Left renal cortex interstitium (tissue), 4 donors: ENCODE results near the gene BRIP1. TPM values are rescaled to one million over a fixed set of nuclear protein-coding genes. Genes with fewer than 3 reads are reported as not detected.

Experiments
- DNase-seq, 4 donors: peaks; one replicate each; pipeline ENCODE4 v3.0.0-alpha.2; 2013; ENCODE audit warnings: low read depth in 4 of 4, low spot score in 2 of 4, missing footprints in 1 of 4
- polyA plus RNA-seq, 4 donors: library from polyadenylated mRNA; unstranded; fragments of 120-200 nt; gene quantifications; one replicate each; pipeline ENCODE4 v1.2.1, GENCODE V29; 2013; ENCODE audit not compliant: insufficient read length in 4 of 4

The BRIP1 gene
- polyA plus RNA-seq, 4 donors, result 8.4 to 11.8 (median 11.0) TPM

DNA sequence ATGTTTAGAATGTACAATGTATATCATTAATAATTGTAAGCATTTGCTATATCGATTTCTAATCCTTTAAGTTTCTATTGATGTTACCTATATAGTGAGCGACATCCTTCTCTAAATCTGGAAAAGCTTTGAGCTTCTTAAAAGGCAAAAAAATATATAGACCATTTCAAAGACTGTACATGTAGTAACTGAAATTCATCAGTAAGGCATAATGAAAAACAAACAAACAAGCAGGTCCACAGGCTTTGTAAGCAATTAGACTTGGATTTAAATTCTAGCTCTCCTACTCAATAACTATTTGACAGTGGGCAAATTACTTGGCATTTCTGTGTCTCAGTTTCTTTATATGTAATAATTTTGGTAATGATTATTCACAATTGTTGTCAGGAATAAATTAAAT, 220.6 kb downstream of the BRIP1 start:
- no peak for DNase-seq

DNA sequence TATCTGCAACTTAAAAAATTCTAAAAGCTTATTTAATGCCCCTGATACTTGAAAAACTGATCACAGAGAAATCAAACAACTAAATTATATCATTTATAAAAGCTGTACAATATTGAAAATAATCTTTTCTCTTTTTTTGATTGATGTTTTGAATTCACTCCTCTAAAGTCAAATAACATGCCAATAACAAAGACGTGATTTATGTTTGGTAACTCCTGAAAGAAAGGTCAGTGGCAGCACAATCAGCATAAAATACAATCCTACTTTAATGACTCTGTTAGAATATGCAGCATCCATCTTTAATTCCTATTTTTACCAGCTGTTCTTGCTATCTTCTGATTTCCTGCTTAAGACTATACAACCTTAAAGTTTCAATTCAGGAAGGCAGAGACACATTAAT, 221.6 kb downstream of the BRIP1 start:
- DNase-seq, result no peak

DNA sequence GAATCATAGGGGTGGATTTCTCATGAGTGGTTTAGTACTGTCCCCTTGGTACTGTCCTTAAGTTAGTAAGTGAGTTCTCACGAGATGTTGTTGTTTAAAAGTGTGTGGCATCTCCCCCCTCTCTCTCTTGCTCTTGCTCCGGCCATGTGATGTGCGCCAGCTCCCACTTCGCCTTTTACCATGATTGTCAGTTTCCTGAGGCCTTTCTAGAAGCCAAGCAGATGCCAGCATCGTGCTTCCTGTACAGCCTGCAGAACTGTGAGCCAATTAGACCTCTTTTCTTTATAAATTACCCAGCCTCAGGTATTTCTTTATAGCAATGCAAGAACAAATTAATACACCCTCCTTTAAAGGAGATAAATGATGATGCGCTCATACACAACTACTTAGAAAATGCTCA, 222.2 kb downstream of the BRIP1 start:
- no peak for DNase-seq

DNA sequence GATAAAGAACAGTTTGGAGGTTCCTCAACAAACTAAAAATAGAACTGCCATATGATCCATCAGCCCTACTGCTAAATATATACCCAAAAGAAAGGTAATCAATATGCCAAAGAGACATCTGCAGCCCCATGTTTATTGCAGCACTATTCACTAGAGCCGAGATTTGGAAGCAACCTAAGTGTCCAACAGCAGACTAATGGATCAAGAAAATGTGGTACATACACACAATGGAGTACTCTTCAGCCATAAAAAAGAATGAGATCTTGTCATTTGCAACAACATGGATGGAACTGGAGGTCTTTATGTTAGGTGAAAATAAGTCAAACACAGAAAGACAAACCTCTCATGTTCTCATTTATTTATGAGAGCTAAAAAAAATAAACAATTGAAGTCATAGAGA, 223.5 kb downstream of the BRIP1 start:
- no peak for DNase-seq

DNA sequence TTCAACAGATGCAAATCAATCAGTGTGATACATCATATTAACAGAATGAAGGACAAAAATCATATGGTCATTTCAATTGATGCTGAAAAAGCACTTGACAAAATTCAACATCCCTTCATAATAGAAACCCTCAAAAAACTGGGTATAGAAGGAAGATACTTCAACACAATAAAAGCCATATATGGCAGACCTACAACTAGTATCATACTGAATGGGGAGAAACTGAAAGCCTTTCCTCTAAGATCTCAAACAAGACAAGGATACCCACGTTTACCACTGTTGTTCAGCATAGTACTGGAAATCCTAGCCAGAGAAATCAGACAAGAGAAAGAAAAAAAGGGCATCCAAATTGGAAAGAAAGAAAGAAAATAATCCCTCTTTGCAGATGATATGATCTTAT, 225.2 kb downstream of the BRIP1 start:
- no peak for DNase-seq

DNA sequence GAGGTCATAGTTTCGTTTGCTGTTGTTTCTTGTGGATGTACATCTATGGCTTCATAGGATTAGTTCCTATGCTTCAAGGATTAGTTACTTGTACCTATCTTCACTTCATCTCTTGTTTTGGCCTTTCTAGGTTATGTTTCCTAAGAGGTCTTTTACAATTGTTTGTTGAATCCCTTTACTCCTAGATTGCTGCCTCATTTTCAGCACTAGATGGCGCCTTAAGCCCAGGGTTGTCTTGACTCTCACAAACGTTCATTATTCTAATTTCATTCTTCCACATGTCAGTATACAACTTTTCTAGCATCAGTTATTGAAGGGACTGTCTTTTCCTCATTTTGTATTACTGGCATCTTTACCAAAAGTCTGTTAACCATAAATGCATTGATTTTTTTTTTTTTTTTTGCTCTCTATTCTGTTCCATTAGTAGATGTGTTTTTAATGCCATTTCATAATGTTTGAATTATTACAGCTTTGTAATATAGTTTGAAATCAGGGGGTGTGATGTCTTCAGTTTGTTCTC, 227.4 kb downstream of the BRIP1 start:
- peak in 1 of 4 donors; percentile 23 for DNase-seq

DNA sequence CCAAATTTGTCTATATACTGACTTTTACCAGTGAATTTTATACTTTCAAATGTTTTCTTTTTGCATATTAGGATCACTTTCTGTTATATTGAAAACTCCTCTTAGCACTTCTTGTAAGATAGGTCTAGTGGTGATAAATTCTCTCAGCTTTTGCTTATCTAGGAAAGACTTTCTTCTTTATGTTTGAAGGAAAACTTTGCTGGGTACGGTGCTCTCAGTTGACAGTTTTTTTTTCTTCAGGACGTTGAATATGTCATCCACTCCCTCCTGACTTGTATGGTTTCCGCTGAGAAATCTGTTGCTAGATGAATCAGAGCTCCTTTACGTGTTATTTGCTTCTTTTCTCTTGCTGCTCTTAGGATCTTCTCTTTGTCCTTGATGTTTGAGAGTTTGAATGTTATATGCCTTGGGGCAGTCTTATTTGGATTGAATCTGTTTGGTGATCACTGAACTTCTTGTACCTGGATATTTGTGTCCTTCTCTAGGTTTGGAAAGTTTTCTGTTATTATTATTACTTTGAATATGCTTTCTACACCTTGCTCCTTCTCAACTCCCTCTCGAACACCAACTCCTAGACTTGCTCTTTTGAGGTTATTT, 228.3 kb downstream of the BRIP1 start:
- no peak for DNase-seq

DNA sequence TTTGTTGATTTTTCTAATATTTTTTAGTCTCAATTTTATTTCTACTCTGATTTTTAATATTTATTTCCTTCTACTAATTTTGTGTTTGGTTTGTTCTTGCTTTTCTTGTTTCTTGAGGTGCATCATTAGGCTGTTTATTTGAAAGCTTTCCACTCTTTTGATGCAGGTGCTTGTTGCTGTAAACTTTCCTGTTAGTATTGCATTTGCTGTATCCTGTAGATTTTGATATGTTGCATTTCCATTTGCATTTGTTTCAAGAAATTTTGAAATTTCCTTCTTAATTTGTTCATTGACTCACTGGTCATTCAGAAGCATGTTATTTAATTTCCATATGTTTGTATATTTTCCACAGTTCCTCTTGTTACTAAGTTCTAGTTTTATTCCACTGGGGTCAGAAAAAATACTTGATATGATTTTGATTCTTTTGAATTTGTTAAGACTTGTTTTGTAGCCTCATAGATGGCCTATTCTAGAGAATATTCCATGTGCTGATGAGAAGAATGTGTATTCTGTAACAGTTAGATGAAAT, 229.3 kb downstream of the BRIP1 start:
- no peak for DNase-seq

DNA sequence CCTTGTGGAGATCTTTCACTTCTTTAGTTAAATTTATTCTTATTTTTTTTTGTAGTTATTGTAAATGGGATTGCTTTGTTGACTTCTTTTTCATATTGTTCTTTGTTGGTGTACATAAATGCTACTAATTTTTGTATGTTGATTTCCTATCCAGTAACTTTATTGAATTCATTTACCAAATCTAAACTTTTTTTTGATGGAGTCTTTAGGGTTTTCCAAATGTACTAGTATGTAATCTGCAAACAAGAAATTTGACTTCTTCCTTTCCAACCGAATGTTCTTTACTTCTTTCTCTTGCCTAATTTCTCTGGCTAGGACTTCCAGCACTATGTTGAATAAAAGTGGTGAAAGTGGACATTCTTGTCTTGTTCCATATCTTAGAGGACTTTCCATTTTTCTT, 230.5 kb downstream of the BRIP1 start:
- DNase-seq, result no peak

DNA sequence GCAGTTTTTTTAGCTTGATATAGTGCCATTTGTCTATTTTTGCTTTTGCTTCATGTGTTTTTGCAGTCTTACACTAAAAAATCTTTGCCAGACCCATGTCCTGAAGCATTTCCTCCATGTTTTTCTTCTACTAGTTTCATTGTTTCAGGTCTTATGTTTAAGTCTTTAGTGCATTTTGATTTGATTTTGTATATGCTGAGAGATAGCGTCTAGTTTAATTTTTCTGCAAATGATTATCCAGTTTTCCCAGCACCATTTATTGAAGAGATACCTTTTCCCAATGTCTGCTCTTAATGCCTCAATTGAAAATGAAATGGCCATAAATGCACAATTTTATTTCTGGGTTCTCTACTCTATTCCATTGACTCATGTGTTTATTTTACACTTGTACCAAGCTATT, 231.5 kb downstream of the BRIP1 start:
- DNase-seq, result no peak

Other genes starting within 250 kb of the BRIP1 start
- gene INTS2, start 64.5 kb upstream of the BRIP1 start, polyA plus RNA-seq, result 10 to 100 TPM; 11.0 to 16.5 (median 12.5) TPM
- 10 to 100 TPM; 40.6 to 49.1 (median 45.8) TPM for gene MED13, start 201.8 kb upstream of the BRIP1 start, polyA plus RNA-seq